ENCODE data around the gene ZMAT5. TPM values are rescaled to one million over a fixed set of nuclear protein-coding genes. Genes with fewer than 3 reads are reported as not detected.

Gene ZMAT5
- polyA plus RNA-seq, 3 donors: 27.1 to 79.4 (median 59.3) TPM

DNA sequence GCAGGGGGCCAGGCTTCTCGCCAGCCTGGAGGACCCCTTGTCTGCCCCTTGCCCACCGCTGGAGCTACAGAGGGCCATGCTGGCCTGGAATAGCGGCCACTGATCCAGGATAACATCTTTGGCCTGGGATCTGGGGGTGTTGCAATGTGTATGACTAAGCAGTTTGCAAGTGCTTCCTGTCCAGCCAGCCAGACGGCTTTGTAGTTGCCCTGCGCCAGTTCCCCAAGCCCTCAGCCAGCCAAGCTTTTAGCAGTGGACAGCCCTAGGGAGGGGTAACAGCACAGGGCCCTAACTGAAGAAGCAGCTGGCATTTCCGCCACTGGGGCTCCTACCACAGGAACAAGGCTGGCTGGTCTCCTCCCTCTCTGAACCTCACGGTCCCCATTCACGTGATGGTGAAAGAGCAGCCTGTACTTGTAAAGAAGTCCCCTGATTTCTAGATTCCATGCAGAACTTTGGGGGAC lies 32.4 kb upstream of the ZMAT5 start:
- H3K9ac ChIP-seq (ENCODE audit: insufficient read depth, low read length, poor library complexity, severe bottlenecking): peak overlapping the region; percentile 42

DNA sequence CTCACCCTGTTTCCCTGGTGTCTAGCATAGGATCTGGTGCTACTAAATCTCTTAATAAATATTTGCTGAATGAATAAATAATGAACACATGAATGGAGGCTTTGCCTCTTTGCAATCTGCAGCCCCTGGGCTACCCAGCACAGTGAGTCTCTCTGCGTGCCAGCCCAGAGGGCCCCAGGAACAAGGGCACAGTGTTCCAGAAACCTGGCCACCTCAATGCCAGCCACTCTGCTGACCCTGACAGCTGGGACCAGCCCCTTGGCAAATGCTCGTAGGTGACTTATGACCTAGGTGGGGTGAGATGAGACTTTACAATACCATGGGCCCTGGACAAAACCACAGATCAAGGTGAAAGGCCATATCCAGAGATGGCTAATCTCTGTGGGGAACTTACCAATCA lies 32.0 kb upstream of the ZMAT5 start:
- Histone ChIP-seq H3K4me1 (ENCODE audit: control insufficient read depth in 1 of 2, insufficient read depth in 2 of 2, low read length in 2 of 2) (peaks cover 43% of the 10 kb centered on the region in 2 donors), H2AFZ (ENCODE audit: insufficient read depth, low read depth, low read length, poor library complexity, severe bottlenecking) (peak overlapping the region; percentile 24), H3K4me2 (replicated peaks; ENCODE audit: extremely low read depth, low read length, poor library complexity, severe bottlenecking) (peak overlapping the region; percentile 39), H3K9ac (ENCODE audit: insufficient read depth, low read length, poor library complexity, severe bottlenecking) (peak overlapping the region; percentile 42), H4K20me1 (ENCODE audit: insufficient read depth, low read length) (peaks cover 8% of the 10 kb centered on the region), H3K4me3 (replicated peaks in 1 of 3; ENCODE audit: low read depth in 2 of 3, low read length in 3 of 3) (peak overlapping the region in 1 of 3 experiments; percentile 47), H3K79me2 (ENCODE audit: insufficient read depth, low read length) (peaks cover 14% of the 10 kb centered on the region), H3K27ac (ENCODE audit: low read depth in 1 of 2, low read length in 2 of 2) (peak overlapping the region; percentile 76 to 83), H3K36me3 (replicated peaks in 1 of 2; ENCODE audit: control insufficient read depth in 1 of 2, insufficient read depth in 2 of 2, low read length in 2 of 2) (peaks cover 55 to 60% of the 10 kb centered on the region in 2 donors), H3K9me3 (replicated peaks in 1 of 2; ENCODE audit: control insufficient read depth in 1 of 2, insufficient read depth in 1 of 2, low read length in 2 of 2) (no peaks in the 10 kb centered on the region), H3K27me3 (ENCODE audit: control insufficient read depth in 2 of 2, insufficient read depth in 2 of 2, low read length in 2 of 2) (no peaks in the 10 kb centered on the region)
- TF ChIP-seq, protein P1, sequence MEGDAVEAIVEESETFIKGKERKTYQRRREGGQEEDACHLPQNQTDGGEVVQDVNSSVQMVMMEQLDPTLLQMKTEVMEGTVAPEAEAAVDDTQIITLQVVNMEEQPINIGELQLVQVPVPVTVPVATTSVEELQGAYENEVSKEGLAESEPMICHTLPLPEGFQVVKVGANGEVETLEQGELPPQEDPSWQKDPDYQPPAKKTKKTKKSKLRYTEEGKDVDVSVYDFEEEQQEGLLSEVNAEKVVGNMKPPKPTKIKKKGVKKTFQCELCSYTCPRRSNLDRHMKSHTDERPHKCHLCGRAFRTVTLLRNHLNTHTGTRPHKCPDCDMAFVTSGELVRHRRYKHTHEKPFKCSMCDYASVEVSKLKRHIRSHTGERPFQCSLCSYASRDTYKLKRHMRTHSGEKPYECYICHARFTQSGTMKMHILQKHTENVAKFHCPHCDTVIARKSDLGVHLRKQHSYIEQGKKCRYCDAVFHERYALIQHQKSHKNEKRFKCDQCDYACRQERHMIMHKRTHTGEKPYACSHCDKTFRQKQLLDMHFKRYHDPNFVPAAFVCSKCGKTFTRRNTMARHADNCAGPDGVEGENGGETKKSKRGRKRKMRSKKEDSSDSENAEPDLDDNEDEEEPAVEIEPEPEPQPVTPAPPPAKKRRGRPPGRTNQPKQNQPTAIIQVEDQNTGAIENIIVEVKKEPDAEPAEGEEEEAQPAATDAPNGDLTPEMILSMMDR (IDR thresholded peaks at IDR 0.05): no peak
- peaks cover 44% of the 10 kb centered on the region for H3K4me1 Mint-ChIP-seq
- peaks cover 0 to 2% (median 0%) of the 10 kb centered on the region in 7 donors for H3K9me3 Mint-ChIP-seq
- intact Hi-C loops (cut with micrococcal nuclease): no loop called here
- peaks cover 0 to 2% (median 0%) of the 10 kb centered on the region in 3 donors for H3K27me3 Mint-ChIP-seq (ENCODE audit: low read depth in 3 of 3)
- H3K36me3 Mint-ChIP-seq: peaks cover 57 to 83% of the 10 kb centered on the region in 2 donors
- DNase-seq: no peak
- H3K27ac Mint-ChIP-seq: peak overlapping the region; percentile 88 to 92 (median 88)
- H3K4me3 Mint-ChIP-seq: peak overlapping the region in 1 of 2 donors; percentile 46
- 70% methylated on average over 2 of the region's 2 CpGs for WGBS (ENCODE audit: insufficient coverage)

More for the DNA sequence above, 32.4 kb upstream of the ZMAT5 start:
- H2AFZ ChIP-seq (ENCODE audit: insufficient read depth, low read depth, low read length, poor library complexity, severe bottlenecking): peak overlapping the region; percentile 24
- Mint-ChIP-seq H3K36me3 (peaks cover 62 to 83% of the 10 kb centered on the region in 2 donors), H3K27ac (peak overlapping the region; percentile 88 to 92 (median 92)), H3K9me3 (peaks cover 0 to 2% (median 0%) of the 10 kb centered on the region in 7 donors), H3K27me3 (ENCODE audit: low read depth in 3 of 3) (peaks cover 0 to 2% (median 0%) of the 10 kb centered on the region in 3 donors), H3K4me1 (peaks cover 44% of the 10 kb centered on the region), H3K4me3 (peak overlapping the region in 1 of 2 donors; percentile 35)
- peaks cover 8% of the 10 kb centered on the region for H4K20me1 ChIP-seq (ENCODE audit: insufficient read depth, low read length)
- H3K4me3 ChIP-seq (replicated peaks in 1 of 3; ENCODE audit: low read depth in 2 of 3, low read length in 3 of 3): peak overlapping the region in 1 of 3 experiments; percentile 47
- no peaks in the 10 kb centered on the region for H3K9me3 ChIP-seq (replicated peaks in 1 of 2; ENCODE audit: control insufficient read depth in 1 of 2, insufficient read depth in 1 of 2, low read length in 2 of 2)
- peaks cover 43% of the 10 kb centered on the region in 2 donors for H3K4me1 ChIP-seq (ENCODE audit: control insufficient read depth in 1 of 2, insufficient read depth in 2 of 2, low read length in 2 of 2)
- peak overlapping the region; percentile 76 to 83 for H3K27ac ChIP-seq (ENCODE audit: low read depth in 1 of 2, low read length in 2 of 2)
- peaks cover 14% of the 10 kb centered on the region for H3K79me2 ChIP-seq (ENCODE audit: insufficient read depth, low read length)
- DNase-seq: peak; percentile 90 to 95 (median 95)
- no peaks in the 10 kb centered on the region for H3K27me3 ChIP-seq (ENCODE audit: control insufficient read depth in 2 of 2, insufficient read depth in 2 of 2, low read length in 2 of 2)
- peaks cover 59 to 63% of the 10 kb centered on the region in 2 donors for H3K36me3 ChIP-seq (replicated peaks in 1 of 2; ENCODE audit: control insufficient read depth in 1 of 2, insufficient read depth in 2 of 2, low read length in 2 of 2)
- intact Hi-C loops (cut with micrococcal nuclease): no loop called here
- 7% methylated on average over 7 of the region's 8 CpGs for WGBS (ENCODE audit: insufficient coverage)
- peak overlapping the region; percentile 39 for H3K4me2 ChIP-seq (replicated peaks; ENCODE audit: extremely low read depth, low read length, poor library complexity, severe bottlenecking)
- TF ChIP-seq, protein P1 (IDR thresholded peaks at IDR 0.05): no peak

All from CD14-positive monocyte (primary cell).